GM12801 (cell line): ENCODE results near the gene TBCE.

Experiments
- CTCF ChIP-seq: IDR thresholded peaks from one replicate; pipeline ENCODE4 v1.5.1; 2011; ENCODE audit warnings: control low read depth; ENCODE audit not compliant: insufficient read length; ENCODE audit errors: extremely low read depth

TBCE gene

GRCh38 chr1:235367000-235367908 is at the start of gene TBCE:
TSS of gene TBCE (plus strand) at chr1:235367427. CDS start at chr1:235380050, 12,623 bp downstream.
- no peak for TF ChIP-seq CTCF

GRCh38 chr1:235319255-235319654 is 48.0 kb upstream of the TBCE start:
- no peak for TF ChIP-seq CTCF

- TF ChIP-seq CTCF, result no peak
Observed at GRCh38 chr1:235320521-235321179, 46.6 kb upstream of the TBCE start.

GRCh38 chr1:235324296-235324695 is 42.9 kb upstream of the TBCE start:
- no peak for TF ChIP-seq CTCF

GRCh38 chr1:235325139-235325538 is 42.1 kb upstream of the TBCE start:
- no peak for TF ChIP-seq CTCF

- no peak for TF ChIP-seq CTCF
Observed at GRCh38 chr1:235325854-235326253, 41.4 kb upstream of the TBCE start.

- TF ChIP-seq CTCF, result no peak
Observed at GRCh38 chr1:235326719-235327558, 40.3 kb upstream of the TBCE start.
